B cell (primary cell): Measurements from ENCODE around the gene TRABD2B. TPM values are rescaled to one million over a fixed set of nuclear protein-coding genes. Genes with fewer than 3 reads are reported as not detected.

ENCODE experiments used
- ATAC-seq: fragments of 200-7000 bp; cut with Tn5 transposase; one replicate; pipeline ENCODE4 v1.10.0; 2021; ENCODE audit warnings: low read depth, mild to moderate bottlenecking, moderate number of reproducible peaks, moderate library complexity
- CTCF ChIA-PET: fragments of 350-600 bp; sonication (Branson Sonifier 250); formaldehyde crosslinking; loops from one replicate; lab custom pipeline; 2021; ENCODE audit warnings: antibody characterized with exemption, inconsistent platforms; lab: Charles Lee
- POLR2A ChIA-PET: fragments of 350-600 bp; sonication (Branson Sonifier 250); formaldehyde crosslinking; loops from one replicate; lab custom pipeline; 2021; ENCODE audit warnings: antibody characterized with exemption; lab: Charles Lee
- DNase-seq: peaks from one replicate; pipeline ENCODE4 v3.0.0; 2013
- H2AFZ ChIP-seq: 2 replicates; pipeline ENCODE4 v1.6.1; 2012; ENCODE audit warnings: mild to moderate bottlenecking, low read depth, low read length; ENCODE audit not compliant: insufficient read depth, poor library complexity, severe bottlenecking
- H3K27ac ChIP-seq, 2 donors: 1 replicate in 1 of 2; 2 replicates in 1 of 2; pipeline ENCODE4 v1.5.1; 2012 to 2013; ENCODE audit warnings: low read length in 2 of 2, mild to moderate bottlenecking in 2 of 2, moderate library complexity in 1 of 2
- H3K27me3 ChIP-seq, 4 experiments: fragments of 200-600 bp in 1 of 4; sonication (generic) in 1 of 4; replicated peaks in 1 of 4; 1 replicate in 2 of 4; 2 replicates in 2 of 4; pipeline versions ENCODE4 v1.6.1 to v1.7.0; 2013 to 2016; ENCODE audit warnings: low read length in 3 of 4, mild to moderate bottlenecking in 2 of 4, mixed read lengths in 1 of 4, moderate library complexity in 1 of 4; ENCODE audit not compliant: insufficient read depth in 4 of 4, control insufficient read depth in 3 of 4; ENCODE audit errors: control extremely low read depth in 1 of 4
- H3K36me3 ChIP-seq, 2 experiments: replicated peaks in 1 of 2; 1 replicate in 1 of 2; 2 replicates in 1 of 2; pipeline versions ENCODE4 v1.6.1 to v1.7.1; 2013; ENCODE audit warnings: low read length in 1 of 2; ENCODE audit not compliant: insufficient read depth in 2 of 2, control insufficient read depth in 1 of 2; ENCODE audit errors: control extremely low read depth in 1 of 2, extremely low read depth in 1 of 2
- H3K4me1 ChIP-seq, 2 donors: fragments of 200-600 bp in 1 of 2; sonication (generic) in 1 of 2; 1 replicate in 1 of 2; 2 replicates in 1 of 2; pipeline versions ENCODE4 v1.5.1 to v1.6.1; 2013 to 2017; ENCODE audit warnings: low read length in 2 of 2; ENCODE audit not compliant: control insufficient read depth in 2 of 2, insufficient read depth in 2 of 2
- H3K4me2 ChIP-seq: replicated peaks from 2 replicates; pipeline ENCODE3; 2012; ENCODE audit warnings: mild to moderate bottlenecking, low read depth, low read length; ENCODE audit not compliant: poor library complexity, severe bottlenecking
- H3K4me3 ChIP-seq, 5 experiments: fragments of 200-600 bp in 1 of 5; sonication (generic) in 1 of 5; 1 replicate in 3 of 5; 2 replicates in 2 of 5; pipeline versions ENCODE4 v1.5.1 to v1.7.0; 2011 to 2016; ENCODE audit warnings: low read length in 4 of 5, mild to moderate bottlenecking in 4 of 5, low read depth in 2 of 5, control low read depth in 1 of 5, moderate library complexity in 1 of 5; ENCODE audit not compliant: insufficient read depth in 1 of 5; ENCODE audit errors: control extremely low read depth in 1 of 5, extremely low read depth in 1 of 5
- H3K79me2 ChIP-seq: fragments of 200-600 bp; sonication (generic); one replicate; pipeline ENCODE4 v1.6.0; 2016; ENCODE audit warnings: low read length; ENCODE audit not compliant: control insufficient read depth, insufficient read depth
- H3K9ac ChIP-seq: fragments of 200-600 bp; sonication (generic); 2 replicates; pipeline ENCODE4 v1.6.1; 2017; ENCODE audit warnings: mild to moderate bottlenecking, low read length, moderate library complexity
- H3K9me3 ChIP-seq, 3 donors: one replicate each; pipeline versions ENCODE4 v1.6.1 to v1.7.1; 2013; ENCODE audit warnings: low read length in 2 of 3; ENCODE audit not compliant: control insufficient read depth in 2 of 3, insufficient read depth in 1 of 3; ENCODE audit errors: control extremely low read depth in 1 of 3
- H4K20me1 ChIP-seq: 2 replicates; pipeline ENCODE4 v1.6.0; 2012; ENCODE audit warnings: mild to moderate bottlenecking, low read length; ENCODE audit not compliant: insufficient read depth, control insufficient read depth, poor library complexity, severe bottlenecking
- H3K27ac Mint-ChIP-seq: one replicate; pipeline ENCODE4 v1.8.0; 2021; ENCODE audit warnings: mixed read lengths
- H3K27me3 Mint-ChIP-seq: one replicate; pipeline ENCODE4 v1.8.0; 2021; ENCODE audit warnings: mixed read lengths
- H3K4me1 Mint-ChIP-seq: one replicate; pipeline ENCODE4 v1.8.0; 2021; ENCODE audit warnings: mixed read lengths
- H3K4me3 Mint-ChIP-seq: one replicate; pipeline ENCODE4 v1.8.0; 2021; ENCODE audit warnings: mixed read lengths
- H3K9me3 Mint-ChIP-seq: one replicate; pipeline ENCODE4 v1.8.0; 2022; ENCODE audit warnings: mixed read lengths; ENCODE audit not compliant: insufficient read depth
- CTCF ChIP-seq: fragments of 200-600 bp; IDR thresholded peaks from one replicate; pipeline ENCODE4 v1.8.0; 2022; ENCODE audit warnings: antibody characterized with exemption, mild to moderate bottlenecking
- EZH2 ChIP-seq: IDR thresholded peaks from 2 replicates; pipeline ENCODE4 v1.6.1; 2012; ENCODE audit warnings: borderline replicate concordance, low read depth, mild to moderate bottlenecking, moderate library complexity, low read length; ENCODE audit not compliant: insufficient read depth, poor library complexity, severe bottlenecking
- WGBS: methylation state at CpG from one replicate; pipeline ENCODE4 v1.1.5; 2013; ENCODE audit warnings: missing lambda C conversion rate; ENCODE audit not compliant: insufficient coverage; 5-methylcytosine and 5-hydroxymethylcytosine counted together
- intact Hi-C: fragments of 100-400 bp; cut with micrococcal nuclease; formaldehyde crosslinking; loops from one replicate; pipeline ENCODE4 v1.10.0; 2022
- polyA plus RNA-seq: library from polyadenylated mRNA; depleted of rRNA; stranded (reverse); fragments of >200 nt; gene quantifications from 2 replicates; pipeline ENCODE4 v1.2.3, GENCODE V29; 2012
- total RNA-seq, 2 donors: library from RNA; stranded (reverse); fragments of 120-200 nt in 1 of 2; gene quantifications; 1 replicate in 1 of 2; 2 replicates in 1 of 2; pipeline versions ENCODE4 v1.2.3 to v1.2.4, GENCODE V29; 2013 to 2022

The TRABD2B gene
- total and polyA plus RNA-seq, 2 donors (not counting 1 experiment from before 2014, with no cell fraction given) = not detected

GRCh38 chr1:47771751-47772150 lies 225.4 kb downstream of the TRABD2B start:
- ChIA-PET CTCF (no interaction called here), POLR2A (no interaction called here)
- Histone ChIP-seq H3K36me3 (no peaks in the 10 kb centered on the region), H3K4me2 (no peak overlapping the region), H3K4me1 (no peaks in the 10 kb centered on the region), H3K79me2 (no peaks in the 10 kb centered on the region), H3K27me3 (peaks cover 0 to 3% (median 0%) of the 10 kb centered on the region in 4 experiments), H2AFZ (no peak overlapping the region), H3K27ac (no peak overlapping the region), H4K20me1 (no peaks in the 10 kb centered on the region), H3K9me3 (peaks cover 0 to 3% (median 0%) of the 10 kb centered on the region in 3 donors), H3K9ac (no peak overlapping the region), H3K4me3 (no peak overlapping the region)
- TF ChIP-seq EZH2 (no peak), CTCF (no peak)
- ATAC-seq (no peak), DNase-seq (no peak)
- Mint-ChIP-seq H3K9me3 (no peaks in the 10 kb centered on the region), H3K4me1 (no peaks in the 10 kb centered on the region), H3K27ac (no peak overlapping the region), H3K4me3 (no peak overlapping the region), H3K27me3 (peaks cover 3% of the 10 kb centered on the region)
- WGBS = 49% methylated on average over 12 of the region's 13 CpGs
- intact Hi-C loops = no loop called here

GRCh38 chr1:47769983-47770382 lies 227.2 kb downstream of the TRABD2B start:
- Histone ChIP-seq H3K9ac (no peak overlapping the region), H3K4me2 (no peak overlapping the region), H3K9me3 (peaks cover 0 to 3% (median 0%) of the 10 kb centered on the region in 3 donors), H3K4me1 (no peaks in the 10 kb centered on the region), H3K79me2 (no peaks in the 10 kb centered on the region), H3K36me3 (no peaks in the 10 kb centered on the region), H3K27me3 (peaks cover 0 to 3% (median 0%) of the 10 kb centered on the region in 4 experiments), H3K27ac (no peak overlapping the region), H3K4me3 (no peak overlapping the region), H2AFZ (no peak overlapping the region), H4K20me1 (no peaks in the 10 kb centered on the region)
- DNase-seq (no peak), ATAC-seq (no peak)
- TF ChIP-seq CTCF = no peak
- no peak for TF ChIP-seq EZH2
- Mint-ChIP-seq H3K9me3 (no peaks in the 10 kb centered on the region), H3K4me3 (no peak overlapping the region), H3K27me3 (peaks cover 3% of the 10 kb centered on the region), H3K4me1 (no peaks in the 10 kb centered on the region), H3K27ac (no peak overlapping the region)
- POLR2A ChIA-PET = no interaction called here
- WGBS = 82% methylated on average over 4 of the region's 4 CpGs
- intact Hi-C loops = no loop called here
- CTCF ChIA-PET = no interaction called here
